PC-9 (cell line): ENCODE data around the gene TRANK1.

Source experiments
- CTCF ChIP-seq: fragments of 200-600 bp; sonication (generic); conservative IDR thresholded peaks from 2 replicates; pipeline ENCODE4 v1.6.1; 2017; ENCODE audit warnings: mixed run types, antibody characterized with exemption, mild to moderate bottlenecking, moderate library complexity
- EZH2 ChIP-seq: fragments of 200-600 bp; sonication (generic); IDR thresholded peaks from 2 replicates; pipeline ENCODE4 v1.8.0; 2017; ENCODE audit warnings: antibody characterized with exemption, low read depth

- TF ChIP-seq CTCF (no peak), EZH2 (no peak)
Measured at GRCh38 chr3:36941658-36942057, 3.2 kb downstream of the TRANK1 start.
